ENCODE measurements around the gene PCDHGB3. TPM values are rescaled to one million over a fixed set of nuclear protein-coding genes. Genes with fewer than 3 reads are reported as not detected.
A peak's percentile ranks its signal among the peaks of the same experiment; 100 is the strongest.
"Not testable (repeated sequence)": the region's sequence is repeated elsewhere in the genome, so short reads cannot be mapped to it uniquely, and the experiment has no call there.

PCDHGB3 gene
- total RNA-seq, 1 experiment from 2014 or later = 0.49 TPM

- H3K9me3 ChIP-seq (ENCODE audit: control insufficient read depth, insufficient read depth, low read depth, low read length) = peaks cover 6% of the 10 kb centered on the region; the same call in 1 of the 2 replicates
- POLR2A ChIA-PET = interaction anchor here (0.6 kb wide), 1 partner anchor 298 kb away, joined by 6 read pairs; the partner anchor contains the start of genes HDAC3 and RELL2
- no peaks in the 10 kb centered on the region for H3K36me3 ChIP-seq (ENCODE audit: control insufficient read depth, insufficient read depth, low read length)
- CTCF ChIA-PET = interaction anchor here (0.8 to 1.1 kb wide), 2 partner anchors 8 to 9 kb away, joined by 3 to 7 read pairs; partner anchors contain the start of gene PCDHGA1
- intact Hi-C loops (cut with micrococcal nuclease; ENCODE audit: unreplicated experiment) = no loop called here
- no peak for ATAC-seq
- in situ Hi-C loops (cut with HindIII; ENCODE audit: low pct_unique_long_range_greater_than_20kb, low sequenced_read_pairs) = loop anchor here (25.0 kb wide), 1 partner anchor 151 kb away; the partner anchor contains the start of genes PCDHB10, PCDHB11, PCDHB16 and PCDHB8
- no peak within 1 kb of the TSS for H3K4me3 ChIP-seq (ENCODE audit: low read depth in 2 of 2, low read length in 2 of 2)
- DNase-seq (ENCODE audit: low read depth, low spot score) = no peak
- no peaks in the 10 kb centered on the region for H3K27me3 ChIP-seq (ENCODE audit: control insufficient read depth, insufficient read depth, low read length)
- no TSS peak for BruUV-seq (replicated peaks)
- no peak for TF ChIP-seq TCF7L2 (IDR thresholded peaks at IDR 0.05; ENCODE audit: low read depth, low read length)
- TF ChIP-seq, protein P1, sequence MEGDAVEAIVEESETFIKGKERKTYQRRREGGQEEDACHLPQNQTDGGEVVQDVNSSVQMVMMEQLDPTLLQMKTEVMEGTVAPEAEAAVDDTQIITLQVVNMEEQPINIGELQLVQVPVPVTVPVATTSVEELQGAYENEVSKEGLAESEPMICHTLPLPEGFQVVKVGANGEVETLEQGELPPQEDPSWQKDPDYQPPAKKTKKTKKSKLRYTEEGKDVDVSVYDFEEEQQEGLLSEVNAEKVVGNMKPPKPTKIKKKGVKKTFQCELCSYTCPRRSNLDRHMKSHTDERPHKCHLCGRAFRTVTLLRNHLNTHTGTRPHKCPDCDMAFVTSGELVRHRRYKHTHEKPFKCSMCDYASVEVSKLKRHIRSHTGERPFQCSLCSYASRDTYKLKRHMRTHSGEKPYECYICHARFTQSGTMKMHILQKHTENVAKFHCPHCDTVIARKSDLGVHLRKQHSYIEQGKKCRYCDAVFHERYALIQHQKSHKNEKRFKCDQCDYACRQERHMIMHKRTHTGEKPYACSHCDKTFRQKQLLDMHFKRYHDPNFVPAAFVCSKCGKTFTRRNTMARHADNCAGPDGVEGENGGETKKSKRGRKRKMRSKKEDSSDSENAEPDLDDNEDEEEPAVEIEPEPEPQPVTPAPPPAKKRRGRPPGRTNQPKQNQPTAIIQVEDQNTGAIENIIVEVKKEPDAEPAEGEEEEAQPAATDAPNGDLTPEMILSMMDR (IDR thresholded peaks at IDR 0.05) = peak; percentile 36
- H3K4me1 ChIP-seq (ENCODE audit: control insufficient read depth, insufficient read depth, low read length) = no peaks in the 10 kb centered on the region
- H3K27ac ChIP-seq (ENCODE audit: low read length) = no peak within 1 kb of the TSS
Measured at GRCh38 chr5:141338538-141339306, 31.3 kb upstream of the PCDHGB3 start, which contains the start of gene PCDHGA2. TSS of gene PCDHGA2 (plus strand) at chr5:141338760.

- in situ Hi-C loops (cut with HindIII; ENCODE audit: low pct_unique_long_range_greater_than_20kb, low sequenced_read_pairs) = loop anchor here (25.0 kb wide), 1 partner anchor 154 kb away; the partner anchor contains the start of genes PCDHB10, PCDHB11, PCDHB16 and PCDHB8
- H3K27ac ChIP-seq (ENCODE audit: low read length); H3K4me1 ChIP-seq (ENCODE audit: control insufficient read depth, insufficient read depth, low read length); DNase-seq (ENCODE audit: low read depth, low spot score); POLR2A ChIA-PET; BruUV-seq (replicated peaks); CTCF ChIA-PET; H3K9me3 ChIP-seq (ENCODE audit: control insufficient read depth, insufficient read depth, low read depth, low read length); ATAC-seq; H3K4me3 ChIP-seq (ENCODE audit: low read depth in 2 of 2, low read length in 2 of 2); intact Hi-C loops (cut with micrococcal nuclease; ENCODE audit: unreplicated experiment); H3K27me3 ChIP-seq (ENCODE audit: control insufficient read depth, insufficient read depth, low read length); H3K36me3 ChIP-seq (ENCODE audit: control insufficient read depth, insufficient read depth, low read length): not testable (repeated sequence)
Measured at GRCh38 chr5:141340781-141341354, 29.2 kb upstream of the PCDHGB3 start.

- TF ChIP-seq REST (IDR thresholded peaks at IDR 0.05; ENCODE audit: insufficient read depth in 1 of 2, low read depth in 2 of 2, low read length in 1 of 2) (no peak), TCF7L2 (IDR thresholded peaks at IDR 0.05; ENCODE audit: low read depth, low read length) (no peak), SIN3A (IDR thresholded peaks at IDR 0.05; ENCODE audit: borderline replicate concordance, insufficient read depth, low read depth, low read length) (no peak)
- TF ChIP-seq, protein P1 (IDR thresholded peaks at IDR 0.05) = no peak
- H3K4me1 ChIP-seq (ENCODE audit: control insufficient read depth, insufficient read depth, low read length) = no peaks in the 10 kb centered on the region
- DNase-seq (ENCODE audit: low read depth, low spot score) (no peak), ATAC-seq (no peak)
- no TSS peak for BruUV-seq (replicated peaks)
- no peaks in the 10 kb centered on the region; the same call in 1 of the 2 replicates for H3K9me3 ChIP-seq (ENCODE audit: control insufficient read depth, insufficient read depth, low read depth, low read length)
- ChIA-PET CTCF (interaction anchor here (0.6 kb wide), 1 partner anchor 595 kb away, joined by 3 read pairs; no protein-coding TSS in a partner anchor), POLR2A (interaction anchor here (1.0 kb wide), 1 partner anchor 22 kb away, joined by 3 read pairs; no protein-coding TSS in a partner anchor)
- intact Hi-C loops (cut with micrococcal nuclease; ENCODE audit: unreplicated experiment) (no loop called here), in situ Hi-C loops (cut with HindIII; ENCODE audit: low pct_unique_long_range_greater_than_20kb, low sequenced_read_pairs) (loop anchor here (25.0 kb wide), 1 partner anchor 155 kb away; the partner anchor contains the start of genes PCDHB10, PCDHB11, PCDHB16 and PCDHB8)
- H3K36me3 ChIP-seq (ENCODE audit: control insufficient read depth, insufficient read depth, low read length) = no peaks in the 10 kb centered on the region
- no peak overlapping the region for H3K4me3 ChIP-seq (ENCODE audit: low read depth in 2 of 2, low read length in 2 of 2)
- H3K27me3 ChIP-seq (ENCODE audit: control insufficient read depth, insufficient read depth, low read length) = no peaks in the 10 kb centered on the region
- no peak overlapping the region for H3K27ac ChIP-seq (ENCODE audit: low read length)
Measured at GRCh38 chr5:141342773-141343172, 27.3 kb upstream of the PCDHGB3 start.
